Activated T-helper 1 cell treated with anti-CD3 and anti-CD28 coated beads, Interleukin-2, amount 50 U/mL, for 16 hours (primary cell): ENCODE data around the gene DAPK1.

Source experiments
- DNase-seq, 2 donors: peaks; one replicate each; pipeline ENCODE4 v3.0.0-alpha.2; 2020; ENCODE audit warnings: low read depth in 1 of 2, low spot score in 1 of 2

Gene DAPK1

DNA sequence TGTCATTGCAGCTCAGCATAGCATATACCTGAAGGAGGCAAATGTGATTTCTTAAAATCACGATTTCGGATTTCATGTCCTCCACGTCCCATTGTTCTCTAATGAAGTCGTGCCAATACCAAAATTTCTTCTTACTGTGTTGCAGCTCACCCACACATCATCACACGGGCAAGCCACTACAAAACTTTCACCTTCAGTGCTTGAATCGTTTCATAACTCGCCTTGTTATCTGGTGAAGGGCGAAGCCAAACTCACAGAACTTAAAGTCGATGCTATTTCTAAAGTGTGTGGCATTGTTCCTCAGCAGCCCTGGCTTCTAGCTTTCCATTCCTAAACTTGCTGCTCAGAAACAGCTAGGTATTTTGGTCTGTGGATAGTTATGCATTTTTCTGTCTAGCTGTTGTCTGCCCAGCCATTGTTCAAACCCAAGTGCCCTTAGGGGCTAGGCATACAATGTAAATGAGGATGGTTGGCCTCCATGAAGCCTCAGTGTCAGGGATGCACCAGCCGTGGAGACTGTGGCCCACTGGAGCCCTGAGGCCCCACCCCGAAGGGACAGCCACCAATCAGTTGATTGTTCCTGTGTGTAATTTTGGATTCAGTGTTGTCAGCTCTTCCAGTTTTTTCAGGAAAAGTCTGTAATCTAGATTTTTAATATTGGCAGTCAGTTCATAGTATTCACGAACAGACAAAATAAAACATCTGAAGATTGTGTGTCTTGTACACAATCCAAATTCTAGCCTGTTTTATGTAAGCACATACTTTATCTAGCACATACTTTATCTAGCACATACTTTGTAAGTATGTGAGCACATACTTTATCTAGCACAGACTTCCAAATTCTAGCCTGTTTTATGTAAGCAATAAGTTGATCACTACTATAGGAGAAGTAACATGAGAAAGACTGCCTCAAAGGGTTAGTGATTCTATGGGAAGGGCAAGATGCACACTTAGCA, 112.8 kb downstream of the DAPK1 start:
- no peak for DNase-seq

DNA sequence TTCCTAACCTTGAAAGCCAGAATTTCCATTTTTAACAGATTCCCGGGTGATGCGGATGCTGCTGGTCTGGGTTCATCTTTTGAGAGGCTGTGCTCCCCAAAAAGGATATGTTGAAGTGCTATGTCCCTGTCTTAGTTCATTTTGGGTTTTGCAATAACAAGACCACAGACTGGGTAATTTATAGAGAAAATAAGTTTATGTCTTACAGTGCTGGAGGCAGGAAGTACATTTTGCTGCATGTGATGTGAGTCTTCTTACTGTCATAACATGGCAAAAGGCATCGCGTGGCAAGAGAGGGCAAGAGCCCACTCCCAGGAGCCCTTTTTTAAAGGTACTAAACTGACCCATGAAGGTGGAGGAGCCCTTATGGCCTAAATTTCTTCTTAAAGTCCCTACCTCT, 114.1 kb downstream of the DAPK1 start:
- no peak for DNase-seq

DNA sequence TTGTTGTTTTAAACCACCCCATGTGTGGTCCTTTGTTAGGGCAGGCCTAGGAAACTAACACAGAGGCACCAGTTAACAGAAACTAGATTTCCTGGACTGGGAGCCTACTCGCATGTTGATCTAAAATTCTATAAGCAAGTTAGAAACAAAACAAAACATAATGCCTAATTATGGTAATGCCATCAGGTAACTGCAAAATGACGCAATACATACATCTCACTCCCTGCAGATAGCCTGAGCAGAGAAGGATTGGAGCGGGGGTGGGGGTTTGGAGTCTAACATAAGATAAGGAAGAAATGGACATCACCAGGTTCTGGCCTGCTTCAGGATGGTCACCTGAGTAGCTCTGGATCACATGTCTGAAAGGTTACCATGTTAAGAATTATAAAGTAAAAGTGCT, 114.9 kb downstream of the DAPK1 start:
- DNase-seq = no peak

DNA sequence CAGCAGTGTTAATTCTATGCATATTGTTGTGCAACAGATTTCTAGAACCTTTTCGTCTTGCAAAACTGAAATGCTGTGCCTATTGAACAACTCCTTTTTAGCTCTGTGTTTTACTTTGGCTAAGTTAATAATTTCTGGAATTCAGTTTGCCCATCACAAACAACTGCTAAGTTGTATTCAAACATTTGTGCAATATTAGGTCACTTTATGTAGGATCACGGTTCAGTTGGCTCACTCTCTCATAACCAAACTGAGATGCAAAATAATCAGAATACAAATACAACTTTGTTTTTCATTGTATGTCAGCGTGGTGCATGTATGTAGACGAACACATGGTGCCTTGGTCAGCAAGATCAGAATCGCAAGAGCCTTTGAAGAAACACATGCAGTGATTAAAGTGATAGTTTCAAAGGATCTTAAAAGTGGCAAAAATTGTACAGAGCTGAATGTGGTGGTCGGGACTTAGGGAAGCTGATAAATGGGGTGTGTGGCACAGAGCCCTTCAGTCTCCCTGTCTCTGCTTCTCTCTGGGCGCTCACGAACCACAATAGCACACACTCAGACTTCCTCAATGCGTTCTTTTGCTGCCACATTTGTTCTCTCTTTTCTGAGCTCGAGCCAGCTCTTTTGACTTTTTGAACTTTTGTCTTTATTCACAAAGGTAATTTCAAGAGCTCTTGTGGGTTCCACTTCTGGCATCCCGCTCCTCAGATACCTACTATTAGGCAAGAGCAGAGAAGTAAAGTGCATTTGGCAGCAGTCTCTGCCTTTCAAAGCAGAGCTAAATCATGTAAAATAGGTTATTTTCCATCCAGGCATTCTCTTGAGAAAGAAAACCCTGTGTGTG, 115.8 kb downstream of the DAPK1 start:
- no peak for DNase-seq

DNA sequence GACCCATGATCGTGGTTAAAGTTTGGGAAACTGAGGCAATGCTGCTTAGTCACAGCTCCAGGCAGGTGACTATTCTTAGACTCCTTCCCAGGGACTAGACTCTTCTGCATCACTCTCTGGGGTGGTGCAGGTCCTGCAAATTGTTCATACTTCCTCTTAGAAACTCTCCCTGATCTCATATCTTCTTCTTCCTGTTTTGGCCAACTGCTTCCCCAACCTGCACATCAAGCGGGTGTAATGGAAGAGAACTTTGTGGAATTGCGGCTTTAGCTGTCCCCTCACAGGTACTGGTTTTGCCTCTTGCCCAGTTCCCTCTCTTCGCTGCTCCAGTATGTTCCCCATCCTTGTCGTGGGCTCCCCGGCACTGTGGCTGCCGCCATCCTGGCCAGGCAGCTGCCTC, 116.7 kb downstream of the DAPK1 start:
- DNase-seq = no peak

DNA sequence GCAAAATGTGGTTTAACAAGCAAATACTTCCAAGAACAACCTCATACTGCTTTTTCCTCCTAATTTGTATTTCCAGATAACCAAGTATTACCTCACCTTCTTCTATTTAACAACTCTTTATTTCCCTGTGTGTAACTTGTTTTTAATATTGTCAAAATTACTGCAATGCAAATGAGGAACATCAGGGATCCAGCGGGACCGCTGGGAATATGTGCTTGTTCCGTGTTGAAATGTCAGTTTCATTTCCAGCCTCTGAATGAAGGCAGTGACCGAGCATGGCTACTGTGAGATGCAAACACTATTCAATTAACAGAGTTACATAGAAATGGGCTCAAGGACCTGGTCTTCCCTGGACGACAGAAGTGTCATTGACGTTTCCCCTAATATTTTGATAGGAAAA, 117.5 kb downstream of the DAPK1 start:
- DNase-seq = no peak

DNA sequence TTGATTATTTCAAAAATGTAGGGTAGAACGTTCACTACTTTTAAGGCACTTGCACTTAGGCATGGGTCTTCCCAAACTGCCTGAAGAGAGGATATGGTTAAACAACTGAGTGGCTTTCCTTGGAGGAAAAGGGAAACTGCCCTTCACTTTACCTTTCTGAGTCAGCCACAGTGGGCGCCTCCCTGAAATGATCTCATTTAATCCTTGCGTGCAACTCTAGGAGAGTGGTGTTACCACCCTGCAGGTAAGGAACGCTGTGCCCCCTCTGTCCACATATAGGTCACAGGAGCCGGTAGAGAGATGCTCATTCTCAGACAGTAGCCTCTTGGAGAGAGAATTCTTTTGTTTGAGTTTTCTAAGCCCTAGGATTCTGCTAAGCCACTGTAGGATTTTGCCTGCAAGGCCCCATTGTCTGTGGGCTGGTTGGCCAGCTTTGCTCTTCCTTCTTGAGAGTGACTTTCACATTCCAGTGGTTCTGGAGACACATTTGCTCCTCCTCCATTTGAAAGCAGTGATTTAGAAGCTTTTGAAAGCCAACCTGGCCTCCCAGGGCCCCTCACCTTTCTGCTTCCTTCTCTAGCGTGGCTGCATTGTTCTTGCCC, 118.0 kb downstream of the DAPK1 start:
- no peak for DNase-seq

DNA sequence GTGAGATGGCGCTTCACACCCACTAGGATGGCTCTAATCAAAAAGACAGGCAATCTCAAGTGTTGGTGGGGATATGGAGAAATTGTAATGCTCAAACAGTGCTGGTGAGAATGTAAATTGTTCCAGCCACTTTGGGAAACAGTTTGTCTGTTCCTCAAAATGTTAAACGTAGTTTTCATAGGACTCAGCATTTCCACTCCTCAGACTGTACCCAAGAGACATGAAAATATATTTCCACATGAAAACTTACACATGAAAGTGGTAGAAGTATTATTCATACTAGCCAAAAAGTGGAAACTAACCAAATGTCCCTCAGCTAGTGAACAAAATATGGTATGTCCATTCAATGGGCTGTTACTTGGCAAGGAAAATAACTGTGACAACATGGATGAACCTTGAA, 120.6 kb downstream of the DAPK1 start:
- DNase-seq = no peak

DNA sequence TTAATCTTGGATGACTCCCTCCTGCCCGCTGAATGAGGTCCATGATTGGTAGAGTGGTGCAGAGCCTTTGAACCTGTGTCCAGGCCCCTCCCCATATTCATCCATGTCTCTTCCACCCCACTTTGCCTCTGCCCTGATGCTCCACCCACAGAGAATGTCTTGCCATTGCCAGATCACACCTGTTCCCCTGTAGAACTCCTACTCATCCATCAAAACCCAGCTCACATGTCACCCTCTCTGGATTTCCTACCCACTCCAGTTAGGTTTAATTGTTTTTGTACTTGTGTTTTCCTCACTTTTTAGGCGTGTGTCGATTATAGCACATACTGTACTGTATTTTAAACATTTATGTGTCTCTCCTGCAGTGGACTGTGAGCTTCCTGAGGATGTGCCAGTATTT, 121.3 kb downstream of the DAPK1 start:
- no peak for DNase-seq

DNA sequence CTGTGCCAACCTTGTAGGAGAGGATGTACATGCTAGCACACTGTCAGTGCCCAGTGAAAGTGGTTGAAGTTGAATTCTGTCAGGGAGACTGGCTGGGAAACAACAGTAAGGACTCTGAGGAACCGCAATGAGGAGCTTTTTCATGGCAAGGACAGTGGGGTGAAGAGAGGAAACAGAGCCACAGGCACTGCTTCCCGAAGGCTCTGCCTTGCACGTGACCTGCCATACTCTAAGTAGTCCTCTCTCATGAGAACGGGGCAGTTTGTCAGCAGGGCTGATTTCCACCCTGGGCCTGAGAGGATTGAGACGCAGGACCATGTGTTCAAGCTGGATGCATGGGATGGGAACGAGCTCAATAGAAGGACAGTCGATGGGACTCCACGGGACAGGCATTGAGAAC, 121.7 kb downstream of the DAPK1 start:
- DNase-seq = no peak

DNA sequence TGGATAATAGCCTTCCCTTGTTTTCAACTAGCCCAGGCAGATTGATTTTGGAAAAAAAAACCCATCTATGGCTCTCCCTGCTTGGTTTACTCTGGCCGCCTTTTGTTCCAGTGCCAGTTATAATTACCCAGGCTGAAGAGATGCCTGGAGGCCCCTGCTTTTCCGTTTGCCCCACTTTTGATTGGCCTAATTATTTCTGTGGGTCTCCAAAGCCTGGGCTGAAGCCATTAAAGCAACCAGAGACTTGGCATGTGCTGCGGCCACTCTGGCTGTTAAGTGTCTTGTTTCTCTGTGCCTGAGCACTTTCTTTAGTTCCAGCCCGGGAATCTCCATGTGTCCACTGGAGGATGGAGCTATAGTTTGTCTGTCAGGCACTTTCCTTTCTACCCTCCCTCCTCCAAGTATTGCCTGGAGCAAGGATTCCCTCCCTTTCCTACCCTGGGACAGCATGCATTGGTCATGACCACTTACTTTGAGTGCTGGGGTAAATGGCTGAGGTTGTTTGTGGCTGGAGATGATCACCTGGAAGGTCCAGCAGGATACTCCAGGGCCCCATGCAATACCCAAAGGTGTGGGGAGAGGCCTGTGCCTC, 123.2 kb downstream of the DAPK1 start:
- no peak for DNase-seq

DNA sequence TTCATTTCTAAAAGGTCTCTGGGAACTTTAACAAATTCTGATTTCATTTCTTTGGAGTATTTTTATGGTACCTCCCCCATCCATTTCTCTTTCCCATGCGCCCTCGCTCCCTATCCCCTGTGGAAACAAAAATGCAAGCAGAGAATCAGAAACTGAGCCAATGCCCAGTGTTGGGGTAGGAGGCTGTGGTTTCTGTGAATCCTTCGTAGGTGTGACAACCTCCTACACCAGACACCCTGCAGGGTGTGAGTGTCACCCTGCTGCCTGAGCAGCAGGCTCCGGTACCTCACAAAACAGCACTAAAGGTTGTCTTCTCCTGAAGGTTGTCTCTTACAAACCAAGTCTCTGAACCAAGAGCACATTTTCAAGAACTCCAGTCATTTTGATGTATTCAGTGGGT, 124.4 kb downstream of the DAPK1 start:
- no peak for DNase-seq

DNA sequence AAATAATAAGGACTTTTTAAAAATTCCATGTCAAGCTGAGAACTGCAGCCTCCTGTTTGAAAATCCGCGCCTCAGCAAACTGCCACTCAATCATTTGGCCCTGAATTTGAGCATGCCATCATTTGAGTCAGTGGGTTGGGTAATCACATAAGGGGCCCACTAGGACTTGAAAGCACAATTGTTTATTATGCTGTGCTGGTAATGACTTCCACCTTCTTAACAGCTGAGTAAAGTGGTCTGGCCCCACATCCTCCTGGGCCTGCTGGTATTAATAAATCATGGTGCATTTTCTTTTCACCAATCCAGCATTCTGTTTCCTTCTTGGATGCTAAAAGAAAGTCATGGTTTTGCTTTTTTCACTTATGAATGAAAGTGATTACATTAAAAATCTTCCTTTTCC, 125.3 kb downstream of the DAPK1 start:
- DNase-seq = no peak

DNA sequence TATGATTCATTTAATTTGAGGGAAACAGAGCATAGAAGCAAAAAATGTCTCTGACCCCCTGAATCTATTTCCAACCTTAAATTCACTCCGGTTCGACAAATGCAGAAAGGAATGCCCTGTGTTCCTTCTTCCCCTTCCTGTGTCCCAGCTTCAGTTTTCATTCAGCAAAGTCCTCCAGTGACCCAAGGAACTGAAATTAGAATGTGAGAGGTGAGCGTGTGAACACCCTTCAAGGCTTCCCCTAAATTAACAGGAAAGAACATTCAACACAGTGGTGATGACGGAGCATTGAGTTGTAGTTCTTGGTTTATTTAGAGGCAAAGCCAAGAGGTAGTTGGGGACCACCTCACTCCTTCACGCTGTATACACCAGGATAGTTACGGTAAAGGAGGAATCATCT, 130.7 kb downstream of the DAPK1 start:
- DNase-seq = no peak

DNA sequence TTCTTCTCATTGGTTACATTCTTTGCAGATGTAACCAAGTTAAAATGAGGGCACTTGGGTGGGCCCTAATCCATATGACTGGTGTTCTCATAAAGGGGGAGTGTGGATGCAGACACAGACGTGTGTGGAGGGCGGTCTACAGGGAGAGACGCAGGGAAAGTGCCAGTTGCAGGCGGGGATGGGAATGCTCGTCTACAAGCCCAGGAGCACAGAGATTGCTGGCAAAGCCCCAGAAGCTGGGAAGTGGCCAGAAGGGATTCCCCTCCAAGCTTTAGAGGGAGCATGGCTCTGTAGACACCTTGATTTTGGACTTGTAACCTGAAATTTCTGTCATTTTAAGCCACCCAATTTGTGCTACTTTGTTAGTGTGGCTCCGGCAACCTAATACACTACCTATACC, 131.4 kb downstream of the DAPK1 start:
- no peak for DNase-seq

DNA sequence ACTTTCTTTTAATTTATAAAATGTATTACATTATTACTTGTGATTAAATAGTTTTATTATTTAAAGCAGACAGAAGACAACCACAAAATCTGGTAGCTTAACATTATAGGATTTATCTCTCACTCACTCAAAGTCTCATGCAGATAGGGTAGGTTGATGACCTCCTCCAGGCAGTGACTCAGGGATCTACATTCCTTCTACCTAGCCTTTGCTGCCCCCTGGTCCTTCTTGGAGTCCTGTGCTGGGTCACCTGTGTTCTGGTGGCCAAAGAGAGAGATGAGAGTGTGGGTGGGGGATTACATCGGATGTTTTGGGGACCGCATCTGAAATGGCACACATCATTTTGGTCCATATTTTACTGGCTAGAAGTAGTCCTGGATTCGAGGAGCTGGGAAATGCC, 132.6 kb downstream of the DAPK1 start:
- no peak for DNase-seq

DNA sequence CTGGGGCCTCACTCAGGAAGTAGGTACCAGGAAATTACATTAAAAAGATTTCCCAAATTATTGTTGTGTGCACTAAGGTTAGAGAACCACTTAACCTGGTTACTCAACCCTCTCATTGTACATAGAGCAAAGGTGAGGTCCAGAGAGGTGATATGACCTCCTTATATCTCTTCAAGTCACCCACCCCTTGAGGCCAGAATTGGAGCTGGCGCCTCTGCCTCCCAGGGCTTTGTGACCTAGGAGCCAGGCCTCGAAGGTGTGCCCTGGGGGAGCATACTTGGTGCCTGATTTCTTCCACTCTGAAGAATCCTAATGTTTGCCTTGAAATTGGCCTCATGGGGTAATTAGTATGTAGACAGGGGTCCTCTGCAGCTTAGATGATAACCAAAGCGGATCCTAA, 133.2 kb downstream of the DAPK1 start:
- no peak for DNase-seq

DNA sequence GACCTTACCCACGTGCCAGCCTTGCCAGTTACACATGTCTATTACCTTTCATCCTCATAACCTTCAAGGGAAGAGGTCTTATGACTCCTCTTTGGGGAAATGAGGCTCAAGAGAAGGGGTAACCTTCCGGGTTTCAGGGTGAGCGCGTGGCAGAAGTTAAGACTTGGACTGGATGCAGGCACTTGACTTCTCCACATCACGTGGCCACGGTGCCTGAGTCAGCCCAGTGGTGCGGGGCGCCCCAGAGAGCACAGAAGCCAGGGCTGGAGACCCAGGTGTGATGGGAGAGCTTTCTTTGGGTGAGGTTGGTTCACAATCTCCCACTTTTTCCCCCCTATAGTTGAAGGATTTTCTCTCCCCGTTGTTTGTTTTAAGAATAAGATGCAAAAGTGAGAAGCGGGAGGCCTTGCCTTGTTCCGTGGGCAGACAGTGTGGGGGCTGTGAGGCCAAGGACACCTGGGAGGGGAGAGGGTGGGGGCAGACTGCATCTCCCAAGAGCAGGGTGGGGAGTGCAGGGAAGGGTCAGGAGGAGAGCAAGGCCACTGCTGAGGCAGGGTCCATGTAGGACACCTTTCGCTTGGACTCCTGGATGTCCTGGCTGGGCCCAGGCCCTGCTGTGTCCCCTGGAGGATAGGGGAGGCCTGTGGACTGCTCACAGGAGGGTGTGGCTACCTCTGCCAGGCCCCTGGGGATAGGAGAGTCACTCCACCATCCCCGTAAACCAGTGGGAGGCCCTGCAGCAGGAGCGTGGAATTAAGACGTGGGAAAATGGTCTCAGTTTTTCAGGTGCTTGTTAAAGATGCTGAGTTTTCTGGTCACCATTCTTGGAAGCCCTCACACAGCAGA, 138.2 kb downstream of the DAPK1 start:
- no peak for DNase-seq

DNA sequence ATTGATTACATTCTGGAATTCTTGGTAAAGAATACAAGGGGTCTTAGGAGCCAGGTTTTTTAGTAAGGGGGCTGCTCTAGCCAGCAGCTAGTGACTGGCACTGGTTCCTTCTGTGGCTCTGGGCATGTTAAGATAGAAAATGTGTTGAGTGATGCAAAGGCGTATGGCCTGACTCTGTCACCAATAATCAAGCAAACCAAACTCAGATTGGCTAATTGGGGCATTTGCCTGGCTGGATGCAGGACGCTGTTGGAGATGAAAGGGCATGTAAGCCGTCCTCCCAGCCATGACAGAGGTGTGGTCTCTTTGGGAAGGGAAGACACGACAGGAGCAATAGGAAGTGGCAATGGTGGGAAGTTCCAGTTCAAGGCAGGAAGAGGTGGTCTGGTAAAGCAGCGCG, 140.6 kb downstream of the DAPK1 start:
- no peak for DNase-seq

DNA sequence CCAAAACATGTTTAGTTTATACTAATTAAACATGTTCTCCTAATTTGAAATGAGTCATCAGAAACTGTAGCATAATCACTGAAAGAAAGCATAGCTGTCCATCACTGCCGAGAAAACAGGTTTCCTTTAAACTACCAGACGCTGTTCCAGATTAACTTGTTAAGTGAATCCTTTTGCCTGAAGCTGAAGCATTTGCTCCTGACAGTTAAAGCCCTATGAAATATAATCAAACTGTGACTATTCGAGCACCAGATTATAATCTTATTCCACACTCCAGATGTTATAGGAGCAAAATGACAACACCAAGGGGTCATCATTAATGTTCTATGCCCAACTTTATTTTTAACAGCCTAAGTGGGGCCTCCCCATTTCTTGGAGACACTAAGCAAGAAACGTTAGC, 142.3 kb downstream of the DAPK1 start:
- no peak for DNase-seq

DNA sequence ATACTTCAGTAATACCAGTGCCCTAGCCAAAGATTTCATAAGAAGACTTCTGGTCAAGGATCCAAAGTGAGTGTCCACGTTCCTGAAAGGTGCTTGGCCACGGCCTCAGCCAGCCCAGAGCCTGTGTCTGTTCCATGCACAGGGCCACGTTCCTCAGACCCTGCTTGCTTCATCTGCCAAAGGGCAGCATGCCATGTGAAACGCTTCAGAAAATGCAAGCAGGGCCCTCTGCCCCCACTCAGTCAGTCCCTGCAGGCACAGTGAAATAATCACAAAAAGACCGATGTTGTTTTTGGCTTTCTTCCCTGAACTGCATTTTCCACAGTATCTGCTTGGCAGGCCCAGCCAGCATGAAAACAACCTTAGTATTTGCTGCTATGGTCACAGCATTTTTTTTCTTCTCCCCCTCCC, 142.7 kb downstream of the DAPK1 start:
- no peak for DNase-seq
